HL-60 (cell line): ENCODE measurements around the gene ZNF768.

ENCODE experiments used
- DNase-seq, 2 experiments: peaks; one replicate each; pipeline ENCODE4 v3.0.0-alpha.2; 2010 to 2020; ENCODE audit warnings: low read depth in 1 of 2, low spot score in 1 of 2
- H3K27ac ChIP-seq: fragments of 250-450 bp; sonication (Bioruptor Pico); replicated peaks from 2 replicates; pipeline ENCODE4 v1.5.1; 2020; ENCODE audit warnings: mild to moderate bottlenecking, moderate library complexity
- H3K27me3 ChIP-seq: fragments of 250-450 bp; sonication (Bioruptor Pico); 2 replicates; pipeline ENCODE4 v1.5.1; 2021; ENCODE audit warnings: mild to moderate bottlenecking, moderate library complexity; ENCODE audit not compliant: insufficient read depth, poor library complexity, severe bottlenecking
- H3K4me3 ChIP-seq: replicated peaks from 2 replicates; pipeline ENCODE4 v1.5.1; 2011; ENCODE audit warnings: mild to moderate bottlenecking, control low read depth, low read length; ENCODE audit not compliant: insufficient read depth
- GABPA ChIP-seq: IDR thresholded peaks from 2 replicates; pipeline ENCODE4 v1.6.1; 2012; ENCODE audit warnings: low read depth
- POLR2AphosphoS5 ChIP-seq: IDR thresholded peaks from 2 replicates; pipeline ENCODE4 v1.6.1; 2012; ENCODE audit warnings: low read depth
- SPI1 ChIP-seq: IDR thresholded peaks from 2 replicates; pipeline ENCODE4 v1.6.1; 2012; ENCODE audit warnings: low read depth, mild to moderate bottlenecking, borderline replicate concordance
- long read RNA-seq: library from polyadenylated mRNA; unstranded; transcript quantifications from one replicate; pipeline ENCODE4 v2.0.0, GENCODE V29; 2020
- TF ChIP-seq, protein P1 (sequence below): IDR thresholded peaks from 2 replicates; pipeline ENCODE4 v1.6.1; 2012; ENCODE audit warnings: low read depth; ENCODE audit not compliant: insufficient replicate concordance
- TF ChIP-seq, protein P2 (sequence below): IDR thresholded peaks from one replicate; pipeline ENCODE4 v1.5.1; 2011; ENCODE audit warnings: low read length, control low read depth, inconsistent platforms; ENCODE audit not compliant: insufficient read depth

The ZNF768 gene
- long read RNA-seq, transcript ZNF768-202 (2 exons, 1,999 nt) = minor isoform, 7 of 33 reads
- long read RNA-seq, transcript ZNF768-201 (2 exons, 2,315 nt) = major isoform, 11 of 33 reads
- long read RNA-seq, partial matches to known transcripts = 0 of 33 reads
- long read RNA-seq, other reads (novel, unspliced or antisense) = 15 of 33 reads

DNA sequence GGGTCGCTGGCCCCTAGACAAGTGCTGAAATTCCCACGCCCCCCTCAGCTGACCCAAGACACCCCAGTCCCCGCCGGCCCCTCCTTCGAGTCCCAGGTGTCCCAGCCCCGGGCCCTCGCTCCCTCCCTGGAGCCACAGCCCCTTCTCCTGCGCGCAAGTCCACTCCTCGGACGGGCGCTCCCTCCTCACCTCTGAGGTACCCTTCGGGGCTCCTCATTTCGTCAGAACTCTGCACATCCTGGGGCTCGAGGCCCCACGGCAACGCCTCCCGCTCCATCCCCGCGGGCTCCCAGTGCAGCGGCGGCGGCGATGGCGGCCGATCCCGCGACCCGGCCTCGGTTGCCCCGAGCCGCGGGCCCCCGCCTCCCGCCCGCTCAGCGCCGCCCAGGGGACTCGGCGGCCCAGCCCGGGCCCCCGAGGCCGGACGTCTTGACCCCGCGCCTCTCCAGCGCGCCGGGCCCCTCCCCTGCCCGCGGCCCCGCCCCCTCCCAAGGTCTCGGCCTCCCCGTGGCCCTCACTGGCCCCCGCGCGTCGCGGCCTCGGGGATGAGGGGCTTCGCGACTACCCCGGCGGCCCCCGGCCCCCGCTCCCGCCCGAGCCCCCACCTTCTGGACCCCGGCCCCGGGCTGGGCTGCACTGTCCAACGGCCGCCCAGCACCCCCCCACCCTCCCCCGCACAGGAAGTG, at the start of gene ZNF768:
TSS of gene ZNF768 (minus strand) at position 430 of the 686 bp plus-strand sequence. CDS start at position 277, 153 bp downstream.
- Histone ChIP-seq H3K27ac (peak within 1 kb of the TSS; percentile 100), H3K27me3 (no peaks in the 10 kb centered on the region), H3K4me3 (peak within 1 kb of the TSS; percentile 87)
- peak in 1 of 2 experiments; percentile 38 for DNase-seq
- TF ChIP-seq, protein P1, sequence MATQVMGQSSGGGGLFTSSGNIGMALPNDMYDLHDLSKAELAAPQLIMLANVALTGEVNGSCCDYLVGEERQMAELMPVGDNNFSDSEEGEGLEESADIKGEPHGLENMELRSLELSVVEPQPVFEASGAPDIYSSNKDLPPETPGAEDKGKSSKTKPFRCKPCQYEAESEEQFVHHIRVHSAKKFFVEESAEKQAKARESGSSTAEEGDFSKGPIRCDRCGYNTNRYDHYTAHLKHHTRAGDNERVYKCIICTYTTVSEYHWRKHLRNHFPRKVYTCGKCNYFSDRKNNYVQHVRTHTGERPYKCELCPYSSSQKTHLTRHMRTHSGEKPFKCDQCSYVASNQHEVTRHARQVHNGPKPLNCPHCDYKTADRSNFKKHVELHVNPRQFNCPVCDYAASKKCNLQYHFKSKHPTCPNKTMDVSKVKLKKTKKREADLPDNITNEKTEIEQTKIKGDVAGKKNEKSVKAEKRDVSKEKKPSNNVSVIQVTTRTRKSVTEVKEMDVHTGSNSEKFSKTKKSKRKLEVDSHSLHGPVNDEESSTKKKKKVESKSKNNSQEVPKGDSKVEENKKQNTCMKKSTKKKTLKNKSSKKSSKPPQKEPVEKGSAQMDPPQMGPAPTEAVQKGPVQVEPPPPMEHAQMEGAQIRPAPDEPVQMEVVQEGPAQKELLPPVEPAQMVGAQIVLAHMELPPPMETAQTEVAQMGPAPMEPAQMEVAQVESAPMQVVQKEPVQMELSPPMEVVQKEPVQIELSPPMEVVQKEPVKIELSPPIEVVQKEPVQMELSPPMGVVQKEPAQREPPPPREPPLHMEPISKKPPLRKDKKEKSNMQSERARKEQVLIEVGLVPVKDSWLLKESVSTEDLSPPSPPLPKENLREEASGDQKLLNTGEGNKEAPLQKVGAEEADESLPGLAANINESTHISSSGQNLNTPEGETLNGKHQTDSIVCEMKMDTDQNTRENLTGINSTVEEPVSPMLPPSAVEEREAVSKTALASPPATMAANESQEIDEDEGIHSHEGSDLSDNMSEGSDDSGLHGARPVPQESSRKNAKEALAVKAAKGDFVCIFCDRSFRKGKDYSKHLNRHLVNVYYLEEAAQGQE = peak; percentile 86
- no peak for TF ChIP-seq SPI1

DNA sequence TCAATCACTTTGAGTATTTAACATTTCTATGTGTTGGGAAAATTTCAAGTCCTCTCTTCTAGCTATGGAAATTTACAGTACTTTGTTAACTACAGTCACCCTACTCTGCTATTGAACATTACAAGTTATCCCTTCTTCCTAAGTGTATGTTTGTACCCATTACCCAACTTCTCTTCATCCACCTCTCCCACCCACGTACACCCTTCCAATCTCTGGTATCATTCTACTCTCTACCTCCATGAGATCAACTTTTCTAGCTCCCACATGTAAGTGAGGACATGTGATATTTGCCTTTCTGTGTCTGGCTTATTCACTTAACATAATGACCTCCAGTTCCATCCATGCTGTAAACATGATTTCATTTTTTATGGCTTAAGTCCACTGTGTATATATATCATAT, 48.3 kb upstream of the ZNF768 start:
- DNase-seq = no peak
- no peak overlapping the region for H3K27ac ChIP-seq
- TF ChIP-seq, protein P2, sequence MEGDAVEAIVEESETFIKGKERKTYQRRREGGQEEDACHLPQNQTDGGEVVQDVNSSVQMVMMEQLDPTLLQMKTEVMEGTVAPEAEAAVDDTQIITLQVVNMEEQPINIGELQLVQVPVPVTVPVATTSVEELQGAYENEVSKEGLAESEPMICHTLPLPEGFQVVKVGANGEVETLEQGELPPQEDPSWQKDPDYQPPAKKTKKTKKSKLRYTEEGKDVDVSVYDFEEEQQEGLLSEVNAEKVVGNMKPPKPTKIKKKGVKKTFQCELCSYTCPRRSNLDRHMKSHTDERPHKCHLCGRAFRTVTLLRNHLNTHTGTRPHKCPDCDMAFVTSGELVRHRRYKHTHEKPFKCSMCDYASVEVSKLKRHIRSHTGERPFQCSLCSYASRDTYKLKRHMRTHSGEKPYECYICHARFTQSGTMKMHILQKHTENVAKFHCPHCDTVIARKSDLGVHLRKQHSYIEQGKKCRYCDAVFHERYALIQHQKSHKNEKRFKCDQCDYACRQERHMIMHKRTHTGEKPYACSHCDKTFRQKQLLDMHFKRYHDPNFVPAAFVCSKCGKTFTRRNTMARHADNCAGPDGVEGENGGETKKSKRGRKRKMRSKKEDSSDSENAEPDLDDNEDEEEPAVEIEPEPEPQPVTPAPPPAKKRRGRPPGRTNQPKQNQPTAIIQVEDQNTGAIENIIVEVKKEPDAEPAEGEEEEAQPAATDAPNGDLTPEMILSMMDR = no peak
- no peak for TF ChIP-seq SPI1
- TF ChIP-seq, protein P1 = no peak
- no peak for TF ChIP-seq GABPA
- no peak for TF ChIP-seq POLR2AphosphoS5
- H3K4me3 ChIP-seq = no peak overlapping the region
- H3K27me3 ChIP-seq = no peaks in the 10 kb centered on the region

DNA sequence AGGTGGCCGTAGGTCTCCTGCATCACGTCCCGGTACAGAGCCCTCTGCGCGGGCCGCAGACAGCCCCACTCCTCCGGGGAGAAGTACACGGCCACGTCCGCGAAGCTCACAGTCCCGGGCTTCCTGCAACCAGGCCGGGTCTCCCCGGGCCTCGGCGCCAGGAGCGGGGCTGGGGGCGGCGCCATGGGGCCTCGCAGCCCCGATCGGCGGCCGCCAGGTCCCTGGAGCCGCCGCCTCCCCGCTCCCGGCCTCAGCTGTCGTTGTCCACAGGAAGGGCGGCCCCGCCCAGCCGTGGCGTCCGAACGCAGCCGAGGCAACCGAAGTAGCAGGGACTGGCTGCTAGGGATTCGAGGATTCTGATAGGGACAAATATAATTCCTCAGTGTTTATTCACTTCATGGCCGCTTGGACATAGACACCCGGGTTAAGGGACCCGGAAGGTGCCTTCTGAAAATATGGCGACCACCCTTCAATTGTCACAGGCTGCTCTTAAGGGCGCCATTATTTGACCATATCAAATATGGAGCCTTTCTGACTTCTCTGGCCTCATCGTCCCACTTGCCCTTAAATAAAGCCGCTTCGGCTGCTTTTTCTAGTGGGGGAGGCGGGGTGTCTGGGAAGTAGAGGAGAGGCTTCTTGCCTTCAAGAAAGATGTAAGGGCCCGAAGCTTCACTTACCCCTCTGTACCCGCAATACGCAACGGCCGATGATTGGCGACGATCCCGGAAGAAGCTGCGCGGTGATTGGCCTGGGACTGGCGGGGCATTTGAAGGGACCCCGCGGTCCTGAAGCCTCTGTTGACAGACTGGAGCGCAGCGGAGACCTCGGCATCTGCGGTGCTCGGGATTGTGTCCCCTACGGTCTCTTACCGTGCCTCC, 45.3 kb upstream of the ZNF768 start, which contains the start of gene ZNF688:
TSS of gene ZNF688 (minus strand) at position 270 of the 878 bp plus-strand sequence. CDS start at position 185, 85 bp downstream.
- peak; percentile 93 to 99 for DNase-seq
- H3K27ac ChIP-seq = peak within 1 kb of the TSS; percentile 88
- no peak for TF ChIP-seq SPI1
- TF ChIP-seq, protein P2 = no peak
- peak; percentile 49; the same call in 1 of the 2 replicates for TF ChIP-seq POLR2AphosphoS5
- TF ChIP-seq, protein P1 = peak; percentile 8
- TF ChIP-seq GABPA = no peak

More for the DNA sequence above, 45.3 kb upstream of the ZNF768 start, which contains the start of gene ZNF688:
- no peaks in the 10 kb centered on the region for H3K27me3 ChIP-seq
- peak within 1 kb of the TSS; percentile 92 for H3K4me3 ChIP-seq
